DND-41 (cell line): ENCODE measurements around the gene SLC25A22.

Experiments
- CTCF ChIP-seq: IDR thresholded peaks from 2 replicates; pipeline ENCODE4 v1.5.1; 2012; ENCODE audit warnings: borderline replicate concordance, low read length, moderate library complexity, mild to moderate bottlenecking; ENCODE audit not compliant: poor library complexity, severe bottlenecking; ENCODE audit errors: extremely low read depth
- EZH2 ChIP-seq: IDR thresholded peaks from 3 replicates; pipeline ENCODE4 v1.6.1; 2012; ENCODE audit warnings: borderline replicate concordance, low read depth, mild to moderate bottlenecking, moderate library complexity, low read length, inconsistent platforms; ENCODE audit not compliant: severe bottlenecking

DNA sequence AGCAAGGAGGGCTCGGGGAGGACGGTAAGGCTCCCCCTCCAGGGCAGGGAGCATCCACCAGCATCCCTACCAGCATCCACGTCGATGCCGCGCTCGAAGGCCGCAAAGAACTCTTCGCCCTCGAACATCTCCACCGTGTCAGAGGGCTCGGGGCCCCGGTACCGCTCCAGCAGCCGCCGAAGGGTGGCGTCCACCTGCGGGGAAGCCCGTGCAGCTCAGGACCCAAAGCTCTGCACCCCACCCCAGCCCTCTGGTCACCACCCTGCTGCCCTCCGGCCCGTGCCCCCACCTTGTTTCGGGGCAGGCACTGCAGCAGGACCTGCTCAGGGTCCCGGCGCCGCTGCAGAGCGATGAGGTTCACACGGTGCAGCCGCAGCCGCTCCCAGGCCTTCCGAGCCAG is 2.4 kb upstream of the SLC25A22 start:
- no peak for TF ChIP-seq CTCF
- TF ChIP-seq EZH2: no peak
